BE2C (cell line): ENCODE data around the gene IGHMBP2.

Source experiments
- DNase-seq: peaks from one replicate; pipeline ENCODE4 v3.0.0-alpha.2; 2020
- H3K27me3 ChIP-seq: fragments of 250-450 bp; sonication (Bioruptor Pico); 2 replicates; pipeline ENCODE4 v1.5.1; 2020; ENCODE audit warnings: mild to moderate bottlenecking
- H3K36me3 ChIP-seq: fragments of 250-450 bp; sonication (Bioruptor Pico); 2 replicates; pipeline ENCODE4 v1.5.1; 2020; ENCODE audit warnings: mild to moderate bottlenecking
- H3K4me1 ChIP-seq: fragments of 250-450 bp; sonication (Bioruptor Pico); 2 replicates; pipeline ENCODE4 v1.5.1; 2020
- H3K4me3 ChIP-seq: 2 replicates; pipeline ENCODE4 v1.5.1; 2011; ENCODE audit warnings: low read depth, low read length
- H3K9me3 ChIP-seq: fragments of 250-450 bp; sonication (Bioruptor Pico); 2 replicates; pipeline ENCODE4 v1.5.1; 2020
- TF ChIP-seq, protein P1 (sequence below): IDR thresholded peaks from 2 replicates; pipeline ENCODE4 v1.5.1; 2012; ENCODE audit warnings: mild to moderate bottlenecking, low read depth, low read length

IGHMBP2 gene

DNA sequence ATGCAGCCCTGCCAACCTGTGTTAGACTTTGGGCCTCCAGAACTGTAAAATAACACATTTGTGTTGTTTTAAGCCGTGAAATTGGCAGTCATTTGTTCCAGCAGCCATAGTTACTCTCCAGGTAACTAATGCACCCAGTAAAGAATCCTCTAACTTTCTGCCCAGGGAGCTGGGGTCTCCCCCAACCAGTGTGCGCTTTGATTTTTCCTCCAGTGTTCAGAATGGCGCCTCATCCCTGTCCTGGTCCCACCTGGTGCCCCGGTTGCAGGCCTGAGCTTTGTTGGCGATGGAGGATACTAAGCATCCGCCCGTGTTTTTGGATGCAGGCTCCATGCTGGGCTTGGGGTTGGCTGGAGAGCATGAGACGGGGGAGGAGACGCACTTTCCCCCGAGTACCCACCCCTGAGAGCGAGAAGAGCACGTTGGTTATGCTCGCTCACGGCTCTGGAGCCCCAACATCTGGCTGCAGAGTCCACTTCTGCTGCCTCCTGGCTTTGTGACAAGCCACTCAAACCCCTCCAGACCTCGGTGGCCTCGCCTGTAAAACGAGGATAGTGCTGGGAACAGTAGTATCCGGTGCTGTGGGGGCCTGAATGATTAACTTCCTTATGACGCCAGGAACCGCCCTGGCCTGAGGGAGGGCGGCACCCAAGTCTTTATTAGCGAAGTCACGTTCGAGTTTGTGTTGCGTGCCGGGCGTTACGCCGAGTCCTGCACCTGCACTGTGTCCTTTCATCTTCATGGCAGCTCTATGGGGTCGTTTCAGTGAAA is 51.3 kb downstream of the IGHMBP2 start:
- H3K4me3 ChIP-seq: no peak overlapping the region
- H3K27me3 ChIP-seq: no peaks in the 10 kb centered on the region
- no peak for DNase-seq
- H3K4me1 ChIP-seq: no peaks in the 10 kb centered on the region
- H3K36me3 ChIP-seq: no peaks in the 10 kb centered on the region
- no peaks in the 10 kb centered on the region for H3K9me3 ChIP-seq
- TF ChIP-seq, protein P1, sequence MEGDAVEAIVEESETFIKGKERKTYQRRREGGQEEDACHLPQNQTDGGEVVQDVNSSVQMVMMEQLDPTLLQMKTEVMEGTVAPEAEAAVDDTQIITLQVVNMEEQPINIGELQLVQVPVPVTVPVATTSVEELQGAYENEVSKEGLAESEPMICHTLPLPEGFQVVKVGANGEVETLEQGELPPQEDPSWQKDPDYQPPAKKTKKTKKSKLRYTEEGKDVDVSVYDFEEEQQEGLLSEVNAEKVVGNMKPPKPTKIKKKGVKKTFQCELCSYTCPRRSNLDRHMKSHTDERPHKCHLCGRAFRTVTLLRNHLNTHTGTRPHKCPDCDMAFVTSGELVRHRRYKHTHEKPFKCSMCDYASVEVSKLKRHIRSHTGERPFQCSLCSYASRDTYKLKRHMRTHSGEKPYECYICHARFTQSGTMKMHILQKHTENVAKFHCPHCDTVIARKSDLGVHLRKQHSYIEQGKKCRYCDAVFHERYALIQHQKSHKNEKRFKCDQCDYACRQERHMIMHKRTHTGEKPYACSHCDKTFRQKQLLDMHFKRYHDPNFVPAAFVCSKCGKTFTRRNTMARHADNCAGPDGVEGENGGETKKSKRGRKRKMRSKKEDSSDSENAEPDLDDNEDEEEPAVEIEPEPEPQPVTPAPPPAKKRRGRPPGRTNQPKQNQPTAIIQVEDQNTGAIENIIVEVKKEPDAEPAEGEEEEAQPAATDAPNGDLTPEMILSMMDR: no peak

DNA sequence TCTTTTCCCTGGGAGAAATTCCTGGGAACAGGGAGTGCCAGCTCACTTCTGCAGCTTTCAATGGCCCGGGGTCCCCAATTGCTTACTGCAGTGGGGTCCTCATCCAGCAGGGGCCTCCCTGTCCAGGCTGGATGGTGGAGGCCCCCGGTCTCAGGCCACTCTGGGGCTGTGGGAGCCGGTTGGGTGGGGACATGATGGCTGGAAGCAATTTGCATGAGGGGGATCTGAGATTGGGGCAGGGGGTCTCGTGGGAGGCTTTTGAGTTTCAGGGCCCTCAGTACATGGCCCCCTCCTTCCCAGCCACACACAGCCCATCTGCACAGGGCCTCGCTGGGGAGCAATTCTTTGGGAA is 51.9 kb downstream of the IGHMBP2 start:
- Histone ChIP-seq H3K36me3 (no peaks in the 10 kb centered on the region), H3K9me3 (no peaks in the 10 kb centered on the region), H3K4me3 (no peak overlapping the region), H3K27me3 (no peaks in the 10 kb centered on the region), H3K4me1 (no peaks in the 10 kb centered on the region)
- no peak for DNase-seq
- TF ChIP-seq, protein P1: no peak

DNA sequence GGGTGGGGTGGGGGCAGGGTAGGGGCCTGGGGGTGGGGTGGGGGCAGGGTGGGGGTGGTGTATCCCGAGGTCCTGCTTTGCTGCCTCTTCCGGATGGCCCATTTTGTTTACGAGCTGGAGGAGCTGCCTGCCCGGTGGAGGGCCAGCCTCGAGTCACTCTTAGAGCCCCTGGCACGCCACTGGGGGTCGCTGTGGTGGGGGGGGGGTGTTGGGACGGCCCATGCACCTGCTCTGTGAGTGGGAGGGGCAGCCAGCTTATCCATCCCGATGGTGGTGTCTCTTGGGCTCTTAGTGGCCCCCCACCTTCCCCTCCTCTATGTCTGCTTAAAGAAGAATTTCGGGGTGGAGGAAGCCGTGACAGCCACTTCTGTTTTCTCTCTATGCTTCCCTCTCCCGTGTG is 52.5 kb downstream of the IGHMBP2 start:
- no peaks in the 10 kb centered on the region for H3K36me3 ChIP-seq
- DNase-seq: no peak
- H3K4me3 ChIP-seq: no peak overlapping the region
- no peaks in the 10 kb centered on the region for H3K27me3 ChIP-seq
- no peaks in the 10 kb centered on the region for H3K9me3 ChIP-seq
- no peaks in the 10 kb centered on the region for H3K4me1 ChIP-seq
- TF ChIP-seq, protein P1: 0 out of 2 replicates have a peak, but pooled peaks have one; percentile 15

DNA sequence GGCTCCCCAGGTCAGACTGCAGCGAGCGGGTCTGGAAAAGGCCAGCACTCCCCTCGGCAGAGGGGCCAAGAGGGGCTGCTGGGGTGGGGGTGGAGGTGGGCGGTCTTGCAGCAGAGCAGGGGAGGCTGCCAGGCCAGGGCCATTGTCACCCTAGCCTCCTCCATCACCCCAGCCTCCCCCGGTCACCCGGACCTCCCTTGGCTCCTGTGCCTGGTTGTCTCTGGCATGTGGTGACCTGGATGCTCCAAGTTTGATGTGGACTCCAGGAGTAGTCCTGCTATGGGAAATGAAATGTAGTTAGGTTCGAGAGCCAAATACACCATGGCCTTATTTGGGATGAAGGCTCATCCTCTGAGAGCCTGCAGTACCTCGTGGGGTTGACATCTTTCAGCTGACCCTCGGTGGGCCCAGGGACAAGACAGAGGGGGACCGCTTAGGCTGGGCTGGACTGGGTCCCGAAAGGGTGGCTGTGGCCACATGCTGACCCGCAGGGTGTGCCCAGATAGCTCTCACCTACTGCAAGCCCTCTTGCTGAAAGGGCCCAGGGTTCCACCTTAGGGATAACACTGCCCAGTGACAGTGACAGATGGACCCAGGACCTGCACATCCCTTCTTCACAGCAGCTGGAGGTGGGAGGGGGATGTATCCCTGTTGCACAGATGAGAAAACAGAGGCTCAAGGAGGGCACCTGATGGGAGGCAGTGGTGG is 53.0 kb downstream of the IGHMBP2 start:
- TF ChIP-seq, protein P1: no peak
- no peak for DNase-seq
- H3K4me3 ChIP-seq: no peak overlapping the region
- H3K27me3 ChIP-seq: no peaks in the 10 kb centered on the region
- no peaks in the 10 kb centered on the region for H3K9me3 ChIP-seq
- no peaks in the 10 kb centered on the region for H3K4me1 ChIP-seq
- H3K36me3 ChIP-seq: no peaks in the 10 kb centered on the region

DNA sequence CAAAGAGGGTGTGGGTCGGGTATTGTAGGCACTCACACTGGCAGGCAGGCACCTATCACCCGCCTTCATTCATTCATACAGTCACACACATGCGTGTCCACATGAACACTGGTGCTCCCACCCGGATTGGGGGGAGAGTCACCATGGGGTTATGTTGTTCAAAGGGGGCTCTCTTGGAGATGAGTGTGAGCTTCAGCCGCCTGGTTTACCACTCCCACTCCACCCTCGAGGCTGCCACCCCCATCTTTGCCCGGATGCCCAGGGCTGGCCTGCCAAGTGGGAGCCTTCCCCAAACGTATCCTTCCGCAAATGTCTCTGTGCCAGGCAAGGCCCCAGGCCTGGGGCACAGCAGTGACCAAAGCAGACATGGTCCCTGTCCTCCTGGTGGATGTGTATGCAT is 54.5 kb downstream of the IGHMBP2 start:
- Histone ChIP-seq H3K4me1 (no peaks in the 10 kb centered on the region), H3K4me3 (no peak overlapping the region), H3K36me3 (no peaks in the 10 kb centered on the region), H3K9me3 (0 out of 2 replicates have a peak, but pooled peaks cover 3% of the 10 kb centered on the region), H3K27me3 (no peaks in the 10 kb centered on the region)
- DNase-seq: no peak
- TF ChIP-seq, protein P1: no peak
